Ascending aorta (tissue), 2 donors: Measurements from ENCODE around the gene RBMX2. TPM values are rescaled to one million over a fixed set of nuclear protein-coding genes. Genes with fewer than 3 reads are reported as not detected.
"Not testable (repeated sequence)": the region's sequence is repeated elsewhere in the genome, so short reads cannot be mapped to it uniquely, and the experiment has no call there.

Experiments used
- DNase-seq, 2 donors: peaks; one replicate each; pipeline ENCODE4 v3.0.0-alpha.2; 2019; ENCODE audit warnings: low spot score in 2 of 2
- H3K27ac ChIP-seq, 2 donors: fragments of 200-600 bp; sonication (generic); one replicate each; pipeline ENCODE4 v1.5.1; 2016 to 2017; ENCODE audit warnings: mild to moderate bottlenecking in 1 of 2
- H3K27me3 ChIP-seq: fragments of 200-600 bp; sonication (generic); one replicate; pipeline ENCODE4 v1.5.1; 2017
- H3K36me3 ChIP-seq, 2 donors: fragments of 200-600 bp; sonication (generic); one replicate each; pipeline ENCODE4 v1.5.1; 2016
- H3K4me1 ChIP-seq, 2 donors: fragments of 200-600 bp; sonication (generic); one replicate each; pipeline ENCODE4 v1.5.1; 2016 to 2017; ENCODE audit warnings: mild to moderate bottlenecking in 1 of 2
- H3K4me3 ChIP-seq, 2 donors: fragments of 200-600 bp; sonication (generic); one replicate each; pipeline ENCODE4 v1.5.1; 2016 to 2017; ENCODE audit warnings: mild to moderate bottlenecking in 1 of 2
- H3K9me3 ChIP-seq, 2 donors: fragments of 200-600 bp; sonication (generic); one replicate each; pipeline ENCODE4 v1.5.1; 2016
- CTCF ChIP-seq, 3 experiments: fragments of 200-600 bp in 2 of 3; fragments of 450-650 bp in 1 of 3; sonication (generic) in 2 of 3; IDR thresholded peaks; one replicate each; pipeline ENCODE4 v1.5.1; 2016 to 2019; ENCODE audit warnings: antibody characterized with exemption in 3 of 3, mild to moderate bottlenecking in 1 of 3, moderate library complexity in 1 of 3
- intact Hi-C: fragments of 100-400 bp; cut with DNase I; formaldehyde crosslinking; loops from one replicate; pipeline ENCODE4 v1.15.1; 2023
- total RNA-seq: library from RNA; depleted of rRNA; stranded (reverse); fragments of >200 nt; gene quantifications from one replicate; pipeline ENCODE4 v1.1.0, GENCODE V29; 2016

RBMX2 gene
- total RNA-seq, 1 donor from 2014 or later, result 0.75 TPM

GRCh38 chrX:130415201-130415600, 13.4 kb downstream of the RBMX2 start:
- Histone ChIP-seq H3K9me3 (no peaks in the 10 kb centered on the region), H3K36me3 (peaks cover 4 to 12% of the 10 kb centered on the region in 2 donors), H3K4me3 (no peak overlapping the region), H3K27ac (no peak overlapping the region), H3K27me3 (no peaks in the 10 kb centered on the region), H3K4me1 (no peaks in the 10 kb centered on the region)
- intact Hi-C loops, result no loop called here
- TF ChIP-seq CTCF (IDR thresholded peaks at IDR 0.05), result no peak
- DNase-seq, result no peak

GRCh38 chrX:130416785-130417184, 15.0 kb downstream of the RBMX2 start:
- intact Hi-C loops, result no loop called here
- H3K9me3 ChIP-seq, result no peaks in the 10 kb centered on the region
- H3K27ac ChIP-seq, result no peak overlapping the region
- DNase-seq, result no peak
- H3K4me1 ChIP-seq, result no peaks in the 10 kb centered on the region
- TF ChIP-seq CTCF (IDR thresholded peaks at IDR 0.05), result no peak
- no peak overlapping the region for H3K4me3 ChIP-seq
- H3K27me3 ChIP-seq, result no peaks in the 10 kb centered on the region
- no peaks in the 10 kb centered on the region for H3K36me3 ChIP-seq

GRCh38 chrX:130418066-130418465, 16.3 kb downstream of the RBMX2 start:
- Histone ChIP-seq H3K36me3 (no peaks in the 10 kb centered on the region), H3K4me1 (no peaks in the 10 kb centered on the region), H3K27me3 (no peaks in the 10 kb centered on the region), H3K9me3 (no peaks in the 10 kb centered on the region), H3K27ac (no peak overlapping the region), H3K4me3 (no peak overlapping the region)
- intact Hi-C loops, result no loop called here
- DNase-seq, result no peak
- TF ChIP-seq CTCF (IDR thresholded peaks at IDR 0.05), result no peak

- Histone ChIP-seq H3K4me3 (no peak overlapping the region), H3K27me3 (no peaks in the 10 kb centered on the region), H3K9me3 (no peaks in the 10 kb centered on the region), H3K4me1 (no peaks in the 10 kb centered on the region), H3K36me3 (no peaks in the 10 kb centered on the region), H3K27ac (no peak overlapping the region)
- intact Hi-C loops, result no loop called here
- no peak for DNase-seq
- no peak for TF ChIP-seq CTCF (IDR thresholded peaks at IDR 0.05)
Measured at GRCh38 chrX:130418740-130419139, 17.0 kb downstream of the RBMX2 start.

- TF ChIP-seq CTCF (IDR thresholded peaks at IDR 0.05), result no peak
- intact Hi-C loops, result no loop called here
Measured at GRCh38 chrX:130419263-130419662, 17.5 kb downstream of the RBMX2 start.

GRCh38 chrX:130426531-130426930, 24.7 kb downstream of the RBMX2 start:
- no peaks in the 10 kb centered on the region for H3K4me1 ChIP-seq
- intact Hi-C loops, result no loop called here
- no peak for TF ChIP-seq CTCF (IDR thresholded peaks at IDR 0.05)
- no peaks in the 10 kb centered on the region for H3K27me3 ChIP-seq
- H3K4me3 ChIP-seq, result no peak overlapping the region
- H3K27ac ChIP-seq, result no peak overlapping the region
- no peaks in the 10 kb centered on the region for H3K9me3 ChIP-seq
- H3K36me3 ChIP-seq, result no peaks in the 10 kb centered on the region
- DNase-seq, result no peak

More at GRCh38 chrX:130419263-130419662, 17.5 kb downstream of the RBMX2 start:
- no peak for DNase-seq
- Histone ChIP-seq H3K4me3 (no peak overlapping the region), H3K36me3 (no peaks in the 10 kb centered on the region), H3K9me3 (no peaks in the 10 kb centered on the region), H3K27ac (no peak overlapping the region), H3K4me1 (no peaks in the 10 kb centered on the region), H3K27me3 (no peaks in the 10 kb centered on the region)

- H3K27me3 ChIP-seq, DNase-seq, intact Hi-C loops, H3K4me3 ChIP-seq, H3K36me3 ChIP-seq, H3K27ac ChIP-seq, H3K9me3 ChIP-seq, H3K4me1 ChIP-seq: not testable (repeated sequence)
Measured at GRCh38 chrX:130429236-130429635, 27.4 kb downstream of the RBMX2 start.
